RWPE1 (cell line): ENCODE data around the gene NKD1.

Experiments used
- CTCF ChIA-PET: fragments of 350-600 bp; sonication (Branson Sonifier 250); formaldehyde crosslinking; extraction: SDS; loops from one replicate; lab custom pipeline; 2021; lab: Yijun Ruan, JAX
- POLR2A ChIA-PET: fragments of 400-600 bp; formaldehyde crosslinking; extraction: SDS; loops from one replicate; lab custom pipeline; 2020; ENCODE audit warnings: antibody characterized with exemption; ENCODE audit not compliant: low non-redundant PET; lab: Yijun Ruan, JAX
- DNase-seq: peaks from one replicate; pipeline ENCODE4 v3.0.0; 2012; ENCODE audit warnings: low spot score
- H3K27ac ChIP-seq: fragments of 450-650 bp; 2 replicates; pipeline ENCODE4 v1.5.1; 2017
- TF ChIP-seq, protein P1 (sequence below): fragments of 450-650 bp; conservative IDR thresholded peaks from 2 replicates; pipeline ENCODE4 v1.5.1; 2017; ENCODE audit warnings: low read depth, mild to moderate bottlenecking

NKD1 gene

DNA sequence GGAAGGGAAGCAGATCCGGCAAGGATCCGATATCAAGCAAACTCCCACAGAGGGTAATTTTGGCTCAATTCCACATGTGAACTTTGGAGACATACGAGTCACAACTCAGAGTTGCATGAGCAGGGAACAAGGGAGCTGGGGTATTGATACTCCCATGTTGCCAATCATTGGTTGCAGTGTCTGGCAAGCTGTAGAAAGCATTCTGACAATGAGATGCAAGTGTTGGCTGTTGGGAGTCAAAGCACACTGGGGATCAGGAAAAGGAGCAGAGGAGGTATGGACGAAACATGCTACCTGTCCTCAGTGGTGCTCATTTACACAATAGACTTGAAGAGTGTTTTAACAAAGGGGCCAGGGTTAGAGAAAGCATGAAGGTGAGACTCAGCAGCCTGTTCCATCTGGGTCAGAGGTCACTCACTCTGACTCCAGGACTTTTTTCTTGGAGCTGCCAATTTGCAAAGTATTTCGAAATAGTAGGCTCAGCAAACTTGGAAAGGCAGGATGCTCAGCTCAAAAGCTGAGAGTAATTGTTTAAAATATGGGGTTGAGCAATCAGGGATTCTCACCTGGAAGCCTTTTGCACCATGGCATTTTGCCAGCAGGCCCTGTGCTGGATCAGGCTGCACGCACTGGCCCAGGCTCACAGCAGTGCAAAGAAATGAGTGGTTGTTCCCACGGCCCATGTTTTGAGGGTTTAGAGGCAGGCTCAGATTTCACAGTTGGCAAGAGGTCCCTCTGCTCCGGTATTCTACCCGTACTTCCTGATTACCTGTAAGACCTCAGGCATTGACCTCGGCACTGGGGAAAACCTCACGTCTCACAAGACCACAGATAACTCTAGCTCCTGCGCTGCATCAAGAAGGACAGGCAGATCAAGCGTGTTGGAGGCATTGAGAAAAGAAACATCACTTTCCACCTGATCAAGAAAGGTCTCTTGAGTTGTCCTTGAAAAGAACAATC lies 17.6 kb upstream of the NKD1 start:
- peak overlapping the region; percentile 72 for H3K27ac ChIP-seq
- ChIA-PET POLR2A (no interaction called here), CTCF (no interaction called here)
- TF ChIP-seq, protein P1, sequence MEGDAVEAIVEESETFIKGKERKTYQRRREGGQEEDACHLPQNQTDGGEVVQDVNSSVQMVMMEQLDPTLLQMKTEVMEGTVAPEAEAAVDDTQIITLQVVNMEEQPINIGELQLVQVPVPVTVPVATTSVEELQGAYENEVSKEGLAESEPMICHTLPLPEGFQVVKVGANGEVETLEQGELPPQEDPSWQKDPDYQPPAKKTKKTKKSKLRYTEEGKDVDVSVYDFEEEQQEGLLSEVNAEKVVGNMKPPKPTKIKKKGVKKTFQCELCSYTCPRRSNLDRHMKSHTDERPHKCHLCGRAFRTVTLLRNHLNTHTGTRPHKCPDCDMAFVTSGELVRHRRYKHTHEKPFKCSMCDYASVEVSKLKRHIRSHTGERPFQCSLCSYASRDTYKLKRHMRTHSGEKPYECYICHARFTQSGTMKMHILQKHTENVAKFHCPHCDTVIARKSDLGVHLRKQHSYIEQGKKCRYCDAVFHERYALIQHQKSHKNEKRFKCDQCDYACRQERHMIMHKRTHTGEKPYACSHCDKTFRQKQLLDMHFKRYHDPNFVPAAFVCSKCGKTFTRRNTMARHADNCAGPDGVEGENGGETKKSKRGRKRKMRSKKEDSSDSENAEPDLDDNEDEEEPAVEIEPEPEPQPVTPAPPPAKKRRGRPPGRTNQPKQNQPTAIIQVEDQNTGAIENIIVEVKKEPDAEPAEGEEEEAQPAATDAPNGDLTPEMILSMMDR, result no peak
- DNase-seq, result peak; percentile 81

DNA sequence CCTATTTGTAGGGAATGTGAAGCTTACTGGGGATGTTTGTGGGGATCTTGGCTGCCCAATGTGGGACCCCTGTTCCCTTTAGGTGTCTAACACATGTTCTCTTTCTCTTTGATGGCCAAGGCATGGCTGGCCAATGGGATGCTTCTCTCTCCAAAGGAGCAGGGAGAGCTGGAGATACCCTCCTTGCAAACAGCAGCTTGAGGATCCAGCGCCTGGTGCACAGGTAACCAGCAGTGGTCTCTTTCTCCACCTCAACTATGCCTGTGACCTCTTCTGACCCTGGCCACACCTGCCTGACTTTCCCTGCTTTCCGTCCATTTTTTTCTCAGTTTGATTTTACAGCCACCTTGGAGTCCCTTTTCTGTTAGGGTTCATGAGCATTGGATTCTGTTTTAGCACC lies 16.8 kb upstream of the NKD1 start:
- ChIA-PET POLR2A (no interaction called here), CTCF (no interaction called here)
- no peak for DNase-seq
- TF ChIP-seq, protein P1, result no peak
- peak overlapping the region; percentile 72 for H3K27ac ChIP-seq

DNA sequence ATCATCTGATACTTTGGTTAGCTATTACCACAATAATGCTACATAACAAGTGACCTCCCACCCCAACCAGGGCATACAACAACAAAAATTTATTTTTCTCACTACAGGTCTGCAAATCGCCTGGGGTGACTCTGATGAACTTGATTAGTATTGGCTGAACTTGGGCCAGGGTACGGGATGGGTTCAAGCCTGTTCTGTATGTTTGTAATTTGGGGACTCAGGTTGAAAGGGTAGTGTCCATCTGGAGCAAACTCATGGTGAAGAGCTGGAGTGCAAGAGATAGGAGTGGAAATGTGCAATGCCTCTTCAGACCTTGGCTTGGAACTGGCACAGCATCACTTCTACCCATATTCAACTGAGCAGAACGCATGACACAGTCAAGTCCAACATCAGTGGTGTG lies 16.3 kb upstream of the NKD1 start:
- ChIA-PET CTCF (no interaction called here), POLR2A (no interaction called here)
- no peak for DNase-seq
- H3K27ac ChIP-seq, result no peak overlapping the region
- TF ChIP-seq, protein P1, result no peak

DNA sequence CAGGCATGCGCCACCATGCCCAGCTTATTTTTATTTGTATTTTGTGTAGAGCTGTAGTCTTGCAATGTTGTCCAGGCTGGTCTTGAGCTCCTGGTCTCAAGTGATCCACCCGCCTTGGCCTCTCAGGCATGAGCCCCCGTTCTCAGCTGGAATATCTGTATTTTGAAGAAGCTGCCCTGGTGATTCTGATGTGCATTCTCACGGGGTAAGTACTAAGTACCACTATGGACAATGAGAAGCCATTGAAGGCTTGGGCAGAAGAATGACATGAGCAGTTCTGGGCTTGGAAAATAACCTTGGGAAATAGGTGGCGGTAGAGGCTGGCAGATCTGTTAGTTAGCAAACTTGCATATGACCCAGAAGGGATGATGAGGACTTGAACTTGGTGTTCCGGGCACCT lies 15.6 kb upstream of the NKD1 start:
- CTCF ChIA-PET, result no interaction called here
- POLR2A ChIA-PET, result no interaction called here
- H3K27ac ChIP-seq, result no peak overlapping the region
- TF ChIP-seq, protein P1, result no peak
- DNase-seq, result no peak

DNA sequence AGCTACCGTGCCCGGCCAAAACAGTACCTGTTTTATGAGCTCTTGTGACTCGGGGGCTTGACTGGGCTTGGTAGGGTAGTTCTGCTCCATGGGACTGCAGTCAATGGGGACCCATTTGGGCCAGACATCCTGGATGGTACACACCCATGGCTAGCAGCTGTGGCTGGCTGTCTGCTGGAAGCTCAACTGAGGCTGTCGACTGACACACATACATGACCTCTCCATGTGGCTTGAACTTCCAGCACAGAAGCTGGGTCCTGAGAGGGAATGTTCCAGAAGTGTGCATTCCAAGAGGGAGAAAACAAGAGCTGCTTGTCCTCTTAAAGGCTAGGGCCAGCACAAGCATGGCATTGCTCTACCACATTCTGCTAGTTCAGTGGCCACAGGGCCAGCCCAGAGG lies 14.9 kb upstream of the NKD1 start:
- CTCF ChIA-PET, result no interaction called here
- POLR2A ChIA-PET, result no interaction called here

DNA sequence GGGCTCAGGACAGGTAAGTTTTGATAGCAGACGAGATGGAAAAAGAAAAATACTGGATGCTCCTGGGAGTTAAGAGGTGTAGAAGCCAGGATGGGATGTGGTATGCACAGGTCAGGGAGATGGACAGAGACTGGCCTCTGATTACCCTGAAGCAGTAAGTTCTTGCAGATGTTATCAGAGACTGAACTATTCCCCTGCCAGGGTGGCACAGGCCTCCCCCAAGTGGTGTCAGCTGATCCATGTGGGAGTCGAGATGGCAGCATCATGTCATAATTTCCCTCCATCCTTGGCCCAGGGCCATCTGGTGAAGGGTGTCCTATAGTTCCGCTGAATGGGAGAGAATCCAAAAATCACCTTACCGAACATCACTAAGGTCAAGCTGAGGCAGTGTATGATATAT lies 14.1 kb upstream of the NKD1 start:
- TF ChIP-seq, protein P1, result no peak
- no peak overlapping the region for H3K27ac ChIP-seq
- ChIA-PET CTCF (no interaction called here), POLR2A (no interaction called here)
- DNase-seq, result no peak

More for the DNA sequence above, 14.9 kb upstream of the NKD1 start:
- no peak for DNase-seq
- H3K27ac ChIP-seq, result no peak overlapping the region
- TF ChIP-seq, protein P1, result no peak
